ENCODE measurements around the gene OTULINL.
"Not testable (repeated sequence)": the region's sequence is repeated elsewhere in the genome, so short reads cannot be mapped to it uniquely, and the experiment has no call there.

OTULINL gene

DNA sequence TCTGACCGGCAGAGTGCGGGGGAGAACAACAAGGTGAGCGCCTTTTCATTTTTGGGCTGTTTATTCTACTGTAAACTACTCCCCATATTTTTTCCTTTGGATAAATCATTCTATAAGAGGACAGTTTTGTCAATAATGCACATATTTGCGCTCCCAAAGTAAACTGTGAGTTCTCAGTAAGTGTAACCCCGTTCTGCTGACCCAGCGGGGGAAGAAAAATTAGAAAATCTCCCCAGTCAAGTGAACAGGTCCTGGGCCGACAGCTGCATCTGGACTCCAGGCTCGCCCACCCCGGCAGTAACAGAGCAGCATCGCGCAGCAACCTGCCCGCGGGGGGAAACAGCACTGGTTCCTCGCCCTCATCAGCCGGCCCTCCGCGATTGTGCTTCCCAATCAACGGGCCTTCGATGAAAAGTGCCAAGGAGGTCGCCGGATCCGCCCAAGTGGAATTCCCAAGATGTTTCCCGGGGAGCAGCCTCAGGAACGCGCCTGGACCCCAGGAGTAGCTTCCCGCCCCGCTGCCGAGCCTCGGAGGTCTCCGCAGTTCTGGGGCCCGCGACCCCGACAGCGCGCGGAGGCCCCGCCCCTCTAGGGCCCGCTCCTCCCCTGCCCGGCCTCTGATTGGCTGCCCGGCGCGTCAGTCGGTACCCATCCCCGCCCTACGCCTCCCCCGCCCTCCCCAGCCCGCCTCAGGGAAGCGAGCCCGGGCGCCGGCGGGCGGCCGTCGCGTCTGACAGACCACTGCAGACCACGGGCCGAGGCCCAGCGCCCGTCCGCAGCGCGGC lies at the start of gene OTULINL:
Gene OTULINL, plus strand, starts transcription at position 687 of the 785 bp plus-strand sequence. CDS start 103 bp downstream, outside the sequence.
- DNase-seq, result peak; percentile 77

DNA sequence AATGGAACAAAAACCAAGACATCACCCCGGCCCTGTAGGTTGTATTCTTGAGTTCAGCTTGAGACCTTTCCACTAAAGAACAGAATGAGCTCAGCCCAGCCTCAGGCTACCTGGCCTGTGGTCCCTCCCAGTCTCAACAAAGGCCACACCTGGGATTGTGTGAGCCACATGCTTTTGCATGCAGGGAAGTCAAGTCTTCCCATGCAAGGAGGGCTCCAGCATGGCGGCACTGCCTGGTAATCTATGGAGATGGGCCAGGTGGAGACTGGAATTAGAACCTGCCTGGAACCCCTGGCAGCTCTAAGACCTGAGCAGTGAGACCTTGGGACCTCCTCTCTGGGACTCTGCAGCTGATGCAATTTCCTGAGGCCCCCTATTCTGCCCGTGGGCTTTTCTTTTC lies 49.4 kb upstream of the OTULINL start:
- no peak for DNase-seq

DNA sequence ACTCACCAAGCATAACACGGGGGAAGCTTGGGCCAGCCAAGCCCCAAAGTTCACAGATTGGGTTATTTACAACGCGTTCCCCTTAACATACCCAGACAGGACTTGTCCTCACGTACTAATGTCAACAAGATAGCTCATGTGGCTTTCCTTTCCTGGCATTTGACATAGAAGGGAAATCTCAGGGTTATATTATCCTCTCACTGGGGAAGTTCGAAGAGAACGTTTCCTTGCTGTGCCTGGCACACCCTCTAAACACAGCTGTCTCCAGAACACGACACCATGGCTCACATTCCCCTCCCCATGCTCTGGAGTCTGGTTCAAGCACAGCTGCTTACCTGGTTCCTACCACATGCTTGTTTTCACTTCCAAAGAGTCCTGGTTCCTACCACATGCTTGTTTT lies 46.8 kb upstream of the OTULINL start:
- no peak for DNase-seq

GRCh38 chr5:14545308-14545707 lies 36.3 kb upstream of the OTULINL start:
- no peak for DNase-seq

- DNase-seq, result no peak
Observed at GRCh38 chr5:14545862-14546261, 35.7 kb upstream of the OTULINL start.

DNA sequence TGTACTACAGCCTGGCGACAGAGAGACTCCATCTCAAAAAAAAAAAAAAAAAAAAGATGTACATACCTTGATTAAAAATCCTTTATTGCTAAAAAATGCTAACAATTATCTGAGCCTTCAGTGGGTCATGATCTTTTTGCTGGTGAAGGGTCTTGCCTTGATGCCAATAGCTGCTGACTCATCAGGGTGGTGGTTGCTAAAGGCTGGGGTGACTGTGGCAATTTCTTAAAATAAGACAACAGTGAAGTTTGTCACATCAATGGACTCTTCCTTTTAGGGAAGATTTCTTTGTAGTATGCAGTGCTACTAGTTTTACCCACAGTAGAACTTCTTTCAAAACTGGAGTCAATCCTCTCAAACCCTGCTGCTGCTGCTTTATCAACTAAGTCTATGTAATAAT lies 33.9 kb upstream of the OTULINL start:
- no peak for DNase-seq

- DNase-seq, result no peak
Observed at GRCh38 chr5:14551211-14551610, 30.4 kb upstream of the OTULINL start.

DNA sequence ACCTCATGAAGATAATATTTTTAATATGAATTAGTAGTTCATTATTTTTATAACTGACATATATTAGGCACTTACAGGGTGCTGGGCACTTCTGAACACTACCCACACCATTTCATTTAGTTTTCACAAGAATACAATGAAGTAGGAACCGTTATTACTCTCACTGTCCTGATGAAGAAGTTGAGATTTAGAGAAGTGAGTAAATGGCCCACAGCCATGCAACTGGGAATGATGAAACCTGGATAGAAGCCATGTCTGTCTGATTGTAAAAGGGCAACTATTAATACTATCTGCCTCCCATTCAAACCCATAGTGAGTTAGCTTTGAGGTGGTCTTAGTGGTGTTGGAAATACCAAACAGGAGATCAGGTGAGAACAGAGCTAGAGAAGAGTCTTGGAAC lies 29.6 kb upstream of the OTULINL start:
- no peak for DNase-seq

GRCh38 chr5:14554288-14554687 lies 27.3 kb upstream of the OTULINL start:
- DNase-seq, result not testable (repeated sequence)

DNA sequence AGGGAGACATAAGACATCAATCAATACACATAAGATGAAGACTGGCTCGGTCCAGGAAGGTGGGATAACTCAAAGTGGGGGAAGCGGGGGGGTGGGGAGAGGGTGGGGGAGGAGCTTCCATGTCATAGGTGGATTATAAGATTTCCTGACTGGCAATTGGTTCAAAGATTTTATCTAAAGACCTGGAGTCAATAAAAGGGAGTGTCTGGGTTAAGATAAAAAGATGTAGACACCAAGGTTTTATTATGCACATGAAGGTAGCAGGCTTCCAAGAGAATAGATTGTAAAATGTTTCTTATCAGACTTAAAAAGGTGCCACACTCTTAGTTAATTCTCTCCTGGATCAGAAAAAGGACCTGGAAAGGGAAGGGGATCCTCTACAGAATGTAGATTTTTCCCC lies 25.6 kb upstream of the OTULINL start:
- DNase-seq, result no peak

DNA sequence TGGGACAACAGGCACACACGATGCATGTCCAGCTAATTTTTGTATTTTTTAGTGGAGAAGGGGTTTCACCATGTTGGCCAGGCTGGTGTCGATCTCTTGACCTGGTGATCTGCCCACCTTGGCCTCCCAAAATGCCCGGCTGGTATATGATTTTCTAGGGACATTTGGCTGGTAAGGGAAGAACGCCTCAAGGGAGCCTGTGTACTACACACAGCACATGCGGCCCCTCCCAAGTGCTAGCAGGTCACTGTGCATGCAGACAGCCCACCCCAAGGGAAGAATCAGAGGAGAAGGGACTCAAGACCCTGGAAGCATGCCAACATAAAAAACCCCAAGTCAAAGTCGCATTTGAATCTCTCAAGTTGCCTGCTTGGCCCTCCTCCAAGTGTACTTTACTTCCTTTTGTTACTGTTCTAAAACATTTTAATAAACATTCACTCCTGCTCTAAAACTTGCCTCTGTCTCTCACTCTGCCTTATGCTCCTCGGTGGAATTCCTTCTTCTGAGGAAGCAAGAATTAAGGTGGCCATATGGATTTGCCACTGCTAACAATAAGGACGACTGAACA lies 24.3 kb upstream of the OTULINL start:
- DNase-seq, result no peak

DNA sequence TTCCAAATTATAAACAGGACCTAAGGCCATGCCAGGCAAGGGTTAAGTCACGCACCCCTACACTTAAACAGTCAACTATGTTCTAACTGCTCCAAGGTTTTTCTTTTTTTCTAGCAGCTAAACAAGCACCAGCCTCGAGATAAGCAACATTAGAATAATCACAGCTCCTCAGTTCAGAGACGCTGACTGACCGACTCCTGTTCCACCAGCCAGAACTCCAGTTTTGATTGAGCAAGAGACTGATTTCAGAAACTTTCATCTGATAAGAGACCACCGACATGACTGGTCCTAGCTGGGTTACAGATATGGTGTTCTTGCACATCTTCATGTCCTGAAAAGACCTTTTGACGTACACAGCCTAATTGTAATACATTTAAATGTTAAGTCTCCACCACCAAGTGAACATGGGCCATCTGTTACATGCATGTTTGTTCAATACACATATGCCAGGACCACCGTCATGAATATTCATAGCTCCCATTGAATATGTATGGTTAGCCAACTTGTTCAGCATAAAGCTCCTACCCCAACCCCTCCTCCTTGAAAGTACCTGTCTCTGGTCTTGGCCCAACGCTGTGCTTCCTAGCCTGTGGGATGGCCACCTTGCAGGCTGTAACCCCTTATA lies 23.7 kb upstream of the OTULINL start:
- DNase-seq, result no peak

- DNase-seq, result peak; percentile 69
Observed at GRCh38 chr5:14560091-14560595, 21.4 kb upstream of the OTULINL start.

GRCh38 chr5:14561741-14562140 lies 19.9 kb upstream of the OTULINL start:
- no peak for DNase-seq

- no peak for DNase-seq
Observed at GRCh38 chr5:14568333-14568732, 13.3 kb upstream of the OTULINL start.

GRCh38 chr5:14569948-14570691 lies 11.5 kb upstream of the OTULINL start:
- DNase-seq, result no peak

DNA sequence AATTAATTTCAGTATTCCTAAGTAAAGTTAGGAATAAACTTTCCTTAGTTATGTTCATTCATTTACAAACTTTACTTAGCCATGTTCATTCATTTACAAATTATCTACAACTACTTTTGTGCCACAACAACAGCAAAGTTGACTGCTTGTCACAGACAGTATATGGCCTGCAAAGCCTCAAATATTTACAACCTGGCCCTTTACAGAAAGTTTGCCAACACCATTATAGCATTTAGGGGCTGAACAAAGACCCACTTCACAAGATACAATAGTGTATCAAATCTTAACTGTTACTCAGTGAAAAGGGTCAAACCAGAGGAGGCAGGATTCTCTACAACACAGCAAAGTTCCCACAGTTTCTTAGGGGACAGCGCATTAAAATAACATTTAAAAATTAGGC lies 9.7 kb upstream of the OTULINL start:
- DNase-seq, result no peak

DNA sequence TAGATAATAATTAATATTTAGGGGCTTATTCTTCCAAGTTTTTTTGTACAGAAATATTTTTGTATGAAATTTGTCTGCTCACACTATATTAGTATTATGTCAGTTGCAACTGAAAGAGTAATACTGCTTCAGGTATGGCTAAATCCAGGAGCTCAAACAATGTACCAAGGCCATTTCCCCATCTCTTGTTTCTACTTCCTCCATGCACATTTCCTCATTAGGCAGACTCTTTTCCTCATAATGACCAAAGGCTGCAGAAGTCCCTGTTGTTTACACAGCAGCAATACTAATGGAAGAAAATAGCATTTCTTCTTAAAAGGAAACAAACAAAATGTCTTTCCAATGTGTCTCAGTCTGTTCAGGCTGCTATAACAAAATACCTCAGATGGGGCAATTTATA lies 9.2 kb upstream of the OTULINL start:
- no peak for DNase-seq

- DNase-seq, result no peak
Observed at GRCh38 chr5:14572836-14573235, 8.8 kb upstream of the OTULINL start.

DNA sequence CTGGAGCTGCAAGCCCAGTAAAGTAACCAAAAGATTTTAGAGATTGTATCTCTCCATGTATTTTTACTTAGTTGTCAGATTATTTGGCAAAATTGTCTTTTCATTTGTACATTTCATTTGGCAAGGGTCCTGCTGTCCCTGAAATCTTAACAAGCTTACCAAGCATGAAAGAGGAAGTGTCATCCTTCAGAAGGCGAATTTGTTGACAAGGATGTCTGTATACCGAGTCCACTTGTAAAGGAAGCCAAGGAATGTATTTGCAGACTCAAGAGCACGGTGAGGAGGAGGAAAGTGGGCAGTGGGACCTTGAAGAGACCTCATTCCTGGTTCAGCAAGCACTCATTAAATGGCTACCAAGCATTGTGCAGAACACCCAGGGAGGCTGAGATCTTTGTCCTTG lies 7.5 kb upstream of the OTULINL start:
- no peak for DNase-seq

GRCh38 chr5:14574891-14575508 lies 6.6 kb upstream of the OTULINL start:
- no peak for DNase-seq

DNA sequence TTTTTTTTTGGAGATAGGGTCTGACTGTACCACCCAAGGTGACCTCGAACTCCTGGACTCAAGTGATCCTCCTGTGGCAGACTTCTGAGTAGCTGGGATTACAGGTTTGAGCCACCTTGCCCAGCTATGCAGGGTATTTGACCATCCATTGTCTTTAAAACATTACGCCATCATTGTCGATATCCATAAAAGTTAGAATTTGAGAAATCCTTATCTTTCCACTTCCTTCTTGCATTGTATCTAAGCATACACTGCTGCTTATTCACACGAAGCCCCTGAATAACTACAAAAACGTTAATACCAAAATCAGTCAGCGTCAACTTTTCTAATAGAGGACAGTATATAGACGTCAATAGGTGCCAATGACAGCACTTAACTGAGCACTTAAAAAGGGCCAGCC lies 5.4 kb upstream of the OTULINL start:
- no peak for DNase-seq
